ENCODE data around the gene BFSP2. TPM values are rescaled to one million over a fixed set of nuclear protein-coding genes. Genes with fewer than 3 reads are reported as not detected.

Gene BFSP2
- total RNA-seq, 1 experiment from 2014 or later: 0.67 TPM

- Histone ChIP-seq H3K4me1 (ENCODE audit: control insufficient read depth, insufficient read depth, low read length) (peaks cover 4% of the 10 kb centered on the region; the same call in 1 of the 2 replicates), H3K27me3 (ENCODE audit: control insufficient read depth, insufficient read depth, low read length) (no peaks in the 10 kb centered on the region), H3K4me3 (ENCODE audit: low read depth in 2 of 2, low read length in 2 of 2) (no peak overlapping the region), H3K36me3 (ENCODE audit: control insufficient read depth, insufficient read depth, low read length) (no peaks in the 10 kb centered on the region), H3K9me3 (ENCODE audit: control insufficient read depth, insufficient read depth, low read depth, low read length) (no peaks in the 10 kb centered on the region), H3K27ac (ENCODE audit: low read length) (no peak overlapping the region)
- ATAC-seq (no peak), DNase-seq (ENCODE audit: low read depth, low spot score) (no peak)
- intact Hi-C loops (cut with micrococcal nuclease; ENCODE audit: unreplicated experiment) (no loop called here), in situ Hi-C loops (cut with HindIII; ENCODE audit: low pct_unique_long_range_greater_than_20kb, low sequenced_read_pairs) (no loop called here)
- no TSS peak for BruUV-seq (replicated peaks)
- ChIA-PET CTCF (no interaction called here), POLR2A (interaction anchor here (0.6 to 0.7 kb wide), 2 partner anchors 18 to 326 kb away, joined by 9 to 11 read pairs; no protein-coding TSS in a partner anchor)
- TF ChIP-seq POLR2AphosphoS5 (IDR thresholded peaks at IDR 0.05; ENCODE audit: low read depth, low read length) (no peak), TCF7L2 (IDR thresholded peaks at IDR 0.05; ENCODE audit: low read depth, low read length) (no peak), REST (IDR thresholded peaks at IDR 0.05; ENCODE audit: insufficient read depth in 1 of 2, low read depth in 2 of 2, low read length in 1 of 2) (no peak), SIN3A (IDR thresholded peaks at IDR 0.05; ENCODE audit: borderline replicate concordance, insufficient read depth, low read depth, low read length) (no peak)
Measured at GRCh38 chr3:133371181-133371580, 28.7 kb upstream of the BFSP2 start.

GRCh38 chr3:133371676-133372075, 28.2 kb upstream of the BFSP2 start:
- Histone ChIP-seq H3K4me3 (ENCODE audit: low read depth in 2 of 2, low read length in 2 of 2) (no peak overlapping the region), H3K27me3 (ENCODE audit: control insufficient read depth, insufficient read depth, low read length) (no peaks in the 10 kb centered on the region), H3K36me3 (ENCODE audit: control insufficient read depth, insufficient read depth, low read length) (no peaks in the 10 kb centered on the region), H3K9me3 (ENCODE audit: control insufficient read depth, insufficient read depth, low read depth, low read length) (no peaks in the 10 kb centered on the region), H3K4me1 (ENCODE audit: control insufficient read depth, insufficient read depth, low read length) (peaks cover 4% of the 10 kb centered on the region; the same call in 1 of the 2 replicates), H3K27ac (ENCODE audit: low read length) (no peak overlapping the region)
- ChIA-PET CTCF (interaction anchor here (0.5 kb wide), 1 partner anchor 501 kb away, joined by 9 read pairs; no protein-coding TSS in a partner anchor), POLR2A (interaction anchor here (0.6 kb wide), 1 partner anchor 327 kb away, joined by 9 read pairs; no protein-coding TSS in a partner anchor)
- intact Hi-C loops (cut with micrococcal nuclease; ENCODE audit: unreplicated experiment): no loop called here
- in situ Hi-C loops (cut with HindIII; ENCODE audit: low pct_unique_long_range_greater_than_20kb, low sequenced_read_pairs): no loop called here
- ATAC-seq (no peak), DNase-seq (ENCODE audit: low read depth, low spot score) (no peak)
- no TSS peak for BruUV-seq (replicated peaks)
- TF ChIP-seq TCF7L2 (IDR thresholded peaks at IDR 0.05; ENCODE audit: low read depth, low read length): no peak
- no peak for TF ChIP-seq SIN3A (IDR thresholded peaks at IDR 0.05; ENCODE audit: borderline replicate concordance, insufficient read depth, low read depth, low read length)
- no peak for TF ChIP-seq CTCF (IDR thresholded peaks at IDR 0.05)
- no peak for TF ChIP-seq REST (IDR thresholded peaks at IDR 0.05; ENCODE audit: insufficient read depth in 1 of 2, low read depth in 2 of 2, low read length in 1 of 2)
- no peak for TF ChIP-seq POLR2AphosphoS5 (IDR thresholded peaks at IDR 0.05; ENCODE audit: low read depth, low read length)

Data from Panc1 (cell line).